MCF 10A (cell line): ENCODE data around the gene CCDC146. TPM values are rescaled to one million over a fixed set of nuclear protein-coding genes. Genes with fewer than 3 reads are reported as not detected.
"Not testable (repeated sequence)": the region's sequence is repeated elsewhere in the genome, so short reads cannot be mapped to it uniquely, and the experiment has no call there.

Source experiments
- BruUV-seq: library from RNA; stranded (reverse); fragments of 400-500 nt; replicated peaks from 2 replicates; lab custom pipeline; 2021; lab: Mats Ljungman, UMichigan
- CTCF ChIA-PET: fragments of 300-600 bp; sonication (Branson Sonifier 250); formaldehyde crosslinking; extraction: SDS; loops from one replicate; lab custom pipeline; 2021; ENCODE audit warnings: antibody characterized with exemption, inconsistent platforms; lab: Yijun Ruan, JAX
- POLR2A ChIA-PET: fragments of 300-600, 350-650 bp; sonication (Branson Sonifier 250); formaldehyde crosslinking; extraction: SDS; loops from one replicate; lab custom pipeline; 2020; ENCODE audit warnings: antibody characterized with exemption, inconsistent platforms; lab: Yijun Ruan, JAX
- DNase-seq: peaks from one replicate; pipeline ENCODE4 v3.0.0-alpha.2; 2018; ENCODE audit not compliant: unreplicated experiment
- H3K27ac Mint-ChIP-seq: one replicate; pipeline ENCODE4 v1.8.0; 2022; ENCODE audit warnings: mild to moderate bottlenecking, low read depth, mixed read lengths; ENCODE audit not compliant: unreplicated experiment
- H3K27me3 Mint-ChIP-seq: one replicate; pipeline ENCODE4 v1.8.0; 2022; ENCODE audit warnings: mixed read lengths; ENCODE audit not compliant: insufficient read depth, unreplicated experiment
- H3K36me3 Mint-ChIP-seq: one replicate; pipeline ENCODE4 v1.8.0; 2022; ENCODE audit warnings: mild to moderate bottlenecking, moderate library complexity, mixed read lengths; ENCODE audit not compliant: insufficient read depth, unreplicated experiment
- H3K4me1 Mint-ChIP-seq: one replicate; pipeline ENCODE4 v1.8.0; 2022; ENCODE audit warnings: mixed read lengths; ENCODE audit not compliant: insufficient read depth, unreplicated experiment
- H3K4me3 Mint-ChIP-seq: one replicate; pipeline ENCODE4 v1.8.0; 2022; ENCODE audit warnings: mild to moderate bottlenecking, moderate library complexity, mixed read lengths; ENCODE audit not compliant: unreplicated experiment
- H3K9me3 Mint-ChIP-seq: one replicate; pipeline ENCODE4 v1.8.0; 2022; ENCODE audit warnings: mixed read lengths; ENCODE audit not compliant: unreplicated experiment
- intact Hi-C: fragments of 100-400 bp; cut with micrococcal nuclease; formaldehyde crosslinking; loops from 2 replicates; pipeline ENCODE4 v1.14.1; 2022
- total RNA-seq: library from RNA; stranded (reverse); gene quantifications from 2 replicates; pipeline ENCODE4 v1.2.3, GENCODE V29; 2022

CCDC146 gene
- total RNA-seq, 1 experiment from 2014 or later: 2.7 TPM

GRCh38 chr7:77092301-77092700 is 30.1 kb upstream of the CCDC146 start:
- intact Hi-C loops, H3K36me3 Mint-ChIP-seq, H3K9me3 Mint-ChIP-seq, BruUV-seq, CTCF ChIA-PET, POLR2A ChIA-PET, H3K27me3 Mint-ChIP-seq, H3K27ac Mint-ChIP-seq, H3K4me1 Mint-ChIP-seq, DNase-seq, H3K4me3 Mint-ChIP-seq: not testable (repeated sequence)

GRCh38 chr7:77100501-77100900 is 21.9 kb upstream of the CCDC146 start:
- CTCF ChIA-PET, H3K4me3 Mint-ChIP-seq, DNase-seq, POLR2A ChIA-PET, BruUV-seq, H3K27ac Mint-ChIP-seq, intact Hi-C loops, H3K36me3 Mint-ChIP-seq, H3K9me3 Mint-ChIP-seq, H3K4me1 Mint-ChIP-seq, H3K27me3 Mint-ChIP-seq: not testable (repeated sequence)

GRCh38 chr7:77101187-77101586 is 21.2 kb upstream of the CCDC146 start:
- H3K9me3 Mint-ChIP-seq, H3K4me3 Mint-ChIP-seq, DNase-seq, BruUV-seq, H3K27me3 Mint-ChIP-seq, H3K36me3 Mint-ChIP-seq, H3K27ac Mint-ChIP-seq, H3K4me1 Mint-ChIP-seq, intact Hi-C loops, POLR2A ChIA-PET, CTCF ChIA-PET: not testable (repeated sequence)

- H3K4me1 Mint-ChIP-seq, BruUV-seq, H3K36me3 Mint-ChIP-seq, DNase-seq, H3K27me3 Mint-ChIP-seq, intact Hi-C loops, H3K4me3 Mint-ChIP-seq, H3K27ac Mint-ChIP-seq, H3K9me3 Mint-ChIP-seq, POLR2A ChIA-PET, CTCF ChIA-PET: not testable (repeated sequence)
Observed at GRCh38 chr7:77102671-77103070, 19.7 kb upstream of the CCDC146 start.

GRCh38 chr7:77105904-77106303 is 16.5 kb upstream of the CCDC146 start:
- BruUV-seq, H3K4me1 Mint-ChIP-seq, DNase-seq, H3K27me3 Mint-ChIP-seq, H3K36me3 Mint-ChIP-seq, CTCF ChIA-PET, H3K27ac Mint-ChIP-seq, H3K9me3 Mint-ChIP-seq, intact Hi-C loops, POLR2A ChIA-PET, H3K4me3 Mint-ChIP-seq: not testable (repeated sequence)

- H3K36me3 Mint-ChIP-seq, H3K27ac Mint-ChIP-seq, intact Hi-C loops, BruUV-seq, POLR2A ChIA-PET, H3K4me1 Mint-ChIP-seq, H3K9me3 Mint-ChIP-seq, DNase-seq, H3K4me3 Mint-ChIP-seq, CTCF ChIA-PET, H3K27me3 Mint-ChIP-seq: not testable (repeated sequence)
Observed at GRCh38 chr7:77107659-77108058, 14.8 kb upstream of the CCDC146 start.

GRCh38 chr7:77108362-77108761 is 14.1 kb upstream of the CCDC146 start:
- DNase-seq, H3K9me3 Mint-ChIP-seq, intact Hi-C loops, POLR2A ChIA-PET, H3K27me3 Mint-ChIP-seq, H3K27ac Mint-ChIP-seq, H3K36me3 Mint-ChIP-seq, BruUV-seq, CTCF ChIA-PET, H3K4me3 Mint-ChIP-seq, H3K4me1 Mint-ChIP-seq: not testable (repeated sequence)
